Measurements from ENCODE around the gene ECHS1.

DNA sequence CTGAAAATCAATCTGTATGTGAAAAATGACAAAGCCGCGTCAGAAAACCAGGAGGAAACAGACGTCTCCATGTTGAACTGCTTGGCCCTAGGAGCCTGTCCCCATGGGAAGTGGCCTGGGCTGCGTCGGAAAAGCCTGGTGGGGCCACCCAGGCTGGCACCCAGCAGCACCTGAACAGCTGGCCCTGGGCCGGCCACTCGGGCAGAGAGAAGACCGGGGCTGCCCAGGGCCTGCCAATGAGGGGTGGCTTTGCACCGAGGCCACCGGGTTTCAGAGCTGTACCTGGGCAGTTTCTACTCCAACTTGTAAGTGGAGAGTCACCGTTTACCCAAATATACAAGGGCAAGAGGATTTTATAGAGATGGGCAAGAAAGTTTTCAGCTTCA, 14.2 kb downstream of the ECHS1 start:
- TF ChIP-seq, protein P1, sequence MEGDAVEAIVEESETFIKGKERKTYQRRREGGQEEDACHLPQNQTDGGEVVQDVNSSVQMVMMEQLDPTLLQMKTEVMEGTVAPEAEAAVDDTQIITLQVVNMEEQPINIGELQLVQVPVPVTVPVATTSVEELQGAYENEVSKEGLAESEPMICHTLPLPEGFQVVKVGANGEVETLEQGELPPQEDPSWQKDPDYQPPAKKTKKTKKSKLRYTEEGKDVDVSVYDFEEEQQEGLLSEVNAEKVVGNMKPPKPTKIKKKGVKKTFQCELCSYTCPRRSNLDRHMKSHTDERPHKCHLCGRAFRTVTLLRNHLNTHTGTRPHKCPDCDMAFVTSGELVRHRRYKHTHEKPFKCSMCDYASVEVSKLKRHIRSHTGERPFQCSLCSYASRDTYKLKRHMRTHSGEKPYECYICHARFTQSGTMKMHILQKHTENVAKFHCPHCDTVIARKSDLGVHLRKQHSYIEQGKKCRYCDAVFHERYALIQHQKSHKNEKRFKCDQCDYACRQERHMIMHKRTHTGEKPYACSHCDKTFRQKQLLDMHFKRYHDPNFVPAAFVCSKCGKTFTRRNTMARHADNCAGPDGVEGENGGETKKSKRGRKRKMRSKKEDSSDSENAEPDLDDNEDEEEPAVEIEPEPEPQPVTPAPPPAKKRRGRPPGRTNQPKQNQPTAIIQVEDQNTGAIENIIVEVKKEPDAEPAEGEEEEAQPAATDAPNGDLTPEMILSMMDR (IDR thresholded peaks at IDR 0.05; ENCODE audit: low read depth, low read length), result no peak
- TF ChIP-seq POLR2A (IDR thresholded peaks at IDR 0.05; ENCODE audit: extremely low read depth, insufficient read length) (no peak), MAX (IDR thresholded peaks at IDR 0.05; ENCODE audit: low read depth, low read length) (no peak), MYC (IDR thresholded peaks at IDR 0.05; ENCODE audit: low read depth, low read length) (no peak)
